ENCODE results near the gene MYO1E.

DNA sequence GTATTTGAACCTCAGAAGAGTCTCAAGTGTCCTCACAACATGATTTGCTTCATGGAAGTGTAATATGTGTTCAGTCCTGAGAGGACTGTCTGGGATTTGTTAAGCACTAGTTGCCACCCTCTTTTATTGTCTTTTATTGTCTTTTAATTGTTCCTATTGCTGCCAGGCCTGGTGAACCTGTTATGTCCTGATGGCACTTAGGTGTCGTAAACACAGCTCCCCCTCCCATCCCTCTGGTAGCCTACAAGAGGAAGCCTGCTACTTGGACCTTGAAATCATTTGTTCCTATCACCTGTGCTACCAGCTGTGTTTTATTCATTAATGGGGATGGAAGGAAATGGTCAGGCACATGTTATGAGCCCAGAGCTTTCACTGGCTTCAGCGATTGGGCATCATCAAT is 248.4 kb downstream of the MYO1E start:
- TF ChIP-seq, protein P1, sequence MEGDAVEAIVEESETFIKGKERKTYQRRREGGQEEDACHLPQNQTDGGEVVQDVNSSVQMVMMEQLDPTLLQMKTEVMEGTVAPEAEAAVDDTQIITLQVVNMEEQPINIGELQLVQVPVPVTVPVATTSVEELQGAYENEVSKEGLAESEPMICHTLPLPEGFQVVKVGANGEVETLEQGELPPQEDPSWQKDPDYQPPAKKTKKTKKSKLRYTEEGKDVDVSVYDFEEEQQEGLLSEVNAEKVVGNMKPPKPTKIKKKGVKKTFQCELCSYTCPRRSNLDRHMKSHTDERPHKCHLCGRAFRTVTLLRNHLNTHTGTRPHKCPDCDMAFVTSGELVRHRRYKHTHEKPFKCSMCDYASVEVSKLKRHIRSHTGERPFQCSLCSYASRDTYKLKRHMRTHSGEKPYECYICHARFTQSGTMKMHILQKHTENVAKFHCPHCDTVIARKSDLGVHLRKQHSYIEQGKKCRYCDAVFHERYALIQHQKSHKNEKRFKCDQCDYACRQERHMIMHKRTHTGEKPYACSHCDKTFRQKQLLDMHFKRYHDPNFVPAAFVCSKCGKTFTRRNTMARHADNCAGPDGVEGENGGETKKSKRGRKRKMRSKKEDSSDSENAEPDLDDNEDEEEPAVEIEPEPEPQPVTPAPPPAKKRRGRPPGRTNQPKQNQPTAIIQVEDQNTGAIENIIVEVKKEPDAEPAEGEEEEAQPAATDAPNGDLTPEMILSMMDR (IDR thresholded peaks at IDR 0.05; ENCODE audit: low read depth, low read length, missing input control) = no peak
- TF ChIP-seq, protein P2, sequence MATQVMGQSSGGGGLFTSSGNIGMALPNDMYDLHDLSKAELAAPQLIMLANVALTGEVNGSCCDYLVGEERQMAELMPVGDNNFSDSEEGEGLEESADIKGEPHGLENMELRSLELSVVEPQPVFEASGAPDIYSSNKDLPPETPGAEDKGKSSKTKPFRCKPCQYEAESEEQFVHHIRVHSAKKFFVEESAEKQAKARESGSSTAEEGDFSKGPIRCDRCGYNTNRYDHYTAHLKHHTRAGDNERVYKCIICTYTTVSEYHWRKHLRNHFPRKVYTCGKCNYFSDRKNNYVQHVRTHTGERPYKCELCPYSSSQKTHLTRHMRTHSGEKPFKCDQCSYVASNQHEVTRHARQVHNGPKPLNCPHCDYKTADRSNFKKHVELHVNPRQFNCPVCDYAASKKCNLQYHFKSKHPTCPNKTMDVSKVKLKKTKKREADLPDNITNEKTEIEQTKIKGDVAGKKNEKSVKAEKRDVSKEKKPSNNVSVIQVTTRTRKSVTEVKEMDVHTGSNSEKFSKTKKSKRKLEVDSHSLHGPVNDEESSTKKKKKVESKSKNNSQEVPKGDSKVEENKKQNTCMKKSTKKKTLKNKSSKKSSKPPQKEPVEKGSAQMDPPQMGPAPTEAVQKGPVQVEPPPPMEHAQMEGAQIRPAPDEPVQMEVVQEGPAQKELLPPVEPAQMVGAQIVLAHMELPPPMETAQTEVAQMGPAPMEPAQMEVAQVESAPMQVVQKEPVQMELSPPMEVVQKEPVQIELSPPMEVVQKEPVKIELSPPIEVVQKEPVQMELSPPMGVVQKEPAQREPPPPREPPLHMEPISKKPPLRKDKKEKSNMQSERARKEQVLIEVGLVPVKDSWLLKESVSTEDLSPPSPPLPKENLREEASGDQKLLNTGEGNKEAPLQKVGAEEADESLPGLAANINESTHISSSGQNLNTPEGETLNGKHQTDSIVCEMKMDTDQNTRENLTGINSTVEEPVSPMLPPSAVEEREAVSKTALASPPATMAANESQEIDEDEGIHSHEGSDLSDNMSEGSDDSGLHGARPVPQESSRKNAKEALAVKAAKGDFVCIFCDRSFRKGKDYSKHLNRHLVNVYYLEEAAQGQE (IDR thresholded peaks at IDR 0.05) = no peak
- TF ChIP-seq SP1 (IDR thresholded peaks at IDR 0.05) (no peak), RXRA (IDR thresholded peaks at IDR 0.05) (no peak), RAD21 (IDR thresholded peaks at IDR 0.05) (no peak), FOXA1 (IDR thresholded peaks at IDR 0.05) (no peak), YY1 (IDR thresholded peaks at IDR 0.05) (no peak), JUND (IDR thresholded peaks at IDR 0.05) (no peak), TAF1 (conservative IDR thresholded peaks at IDR 0.05) (no peak), EGR1 (IDR thresholded peaks at IDR 0.05; ENCODE audit: low read depth in 2 of 2) (no peak)
- TF ChIP-seq, protein P3, sequence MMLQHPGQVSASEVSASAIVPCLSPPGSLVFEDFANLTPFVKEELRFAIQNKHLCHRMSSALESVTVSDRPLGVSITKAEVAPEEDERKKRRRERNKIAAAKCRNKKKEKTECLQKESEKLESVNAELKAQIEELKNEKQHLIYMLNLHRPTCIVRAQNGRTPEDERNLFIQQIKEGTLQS (IDR thresholded peaks at IDR 0.05) = no peak
- TF ChIP-seq, protein P4, sequence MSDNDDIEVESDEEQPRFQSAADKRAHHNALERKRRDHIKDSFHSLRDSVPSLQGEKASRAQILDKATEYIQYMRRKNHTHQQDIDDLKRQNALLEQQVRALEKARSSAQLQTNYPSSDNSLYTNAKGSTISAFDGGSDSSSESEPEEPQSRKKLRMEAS (IDR thresholded peaks at IDR 0.05) = no peak

All from liver (tissue), 3 donors.